Measurements from ENCODE around the gene STBD1. TPM values are rescaled to one million over a fixed set of nuclear protein-coding genes. Genes with fewer than 3 reads are reported as not detected.
"Not testable (repeated sequence)": the region's sequence is repeated elsewhere in the genome, so short reads cannot be mapped to it uniquely, and the experiment has no call there.

The STBD1 gene
- polyA plus RNA-seq, 1 donor from 2014 or later, result not detected

DNA sequence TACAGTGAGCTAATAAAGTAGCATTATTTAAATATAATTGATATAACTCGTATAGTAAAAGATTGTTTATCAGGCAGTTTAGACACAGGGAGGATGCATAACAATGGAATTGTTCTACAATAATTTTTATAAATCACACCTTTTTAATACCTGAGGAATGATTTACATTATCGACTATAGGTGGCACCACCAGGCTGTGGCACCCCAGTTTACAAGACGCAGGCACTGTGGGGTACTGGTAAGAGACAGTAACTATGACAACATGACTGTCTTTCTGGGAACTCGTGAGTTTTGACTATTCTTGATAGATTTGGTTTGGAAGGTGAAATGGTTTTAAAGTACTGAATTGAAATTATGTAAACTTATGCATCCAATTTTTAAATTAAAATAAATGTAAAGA is 27.1 kb upstream of the STBD1 start:
- Histone ChIP-seq H2AFZ (ENCODE audit: low read depth, low read length) (no peak overlapping the region), H4K20me1 (ENCODE audit: insufficient read depth) (no peaks in the 10 kb centered on the region), H3K36me3 (ENCODE audit: insufficient read depth, low read length) (no peaks in the 10 kb centered on the region), H3K27me3 (ENCODE audit: insufficient read depth, low read depth, low read length) (no peaks in the 10 kb centered on the region), H3F3A (ENCODE audit: insufficient read depth, low read length, poor library complexity, severe bottlenecking) (no peaks in the 10 kb centered on the region), H3K4me3 (ENCODE audit: low read length) (no peak overlapping the region), H3K9me2 (ENCODE audit: insufficient read depth, low read length) (no peaks in the 10 kb centered on the region), H3K4me2 (ENCODE audit: low read length) (no peak overlapping the region), H3K9me3 (ENCODE audit: low read length) (no peaks in the 10 kb centered on the region), H3K79me2 (replicated peaks; ENCODE audit: insufficient read depth, low read length) (no peaks in the 10 kb centered on the region), H3K27ac (ENCODE audit: low read length) (no peak overlapping the region), H3K9ac (ENCODE audit: low read length) (no peak overlapping the region)
- TF ChIP-seq CTCF (IDR thresholded peaks at IDR 0.05; ENCODE audit: poor library complexity, severe bottlenecking) (no peak), EP300 (conservative IDR thresholded peaks at IDR 0.05; ENCODE audit: poor library complexity, severe bottlenecking) (no peak), MXI1 (conservative IDR thresholded peaks at IDR 0.05; ENCODE audit: poor library complexity, severe bottlenecking) (no peak), RAD21 (conservative IDR thresholded peaks at IDR 0.05) (no peak), SMC3 (conservative IDR thresholded peaks at IDR 0.05; ENCODE audit: poor library complexity) (no peak), TAF1 (IDR thresholded peaks at IDR 0.05; ENCODE audit: low read depth) (no peak), POLR2AphosphoS5 (IDR thresholded peaks at IDR 0.05) (no peak), EZH2 (IDR thresholded peaks at IDR 0.05; ENCODE audit: borderline replicate concordance, insufficient read depth, low read length, poor library complexity, severe bottlenecking) (no peak)
- TF ChIP-seq, protein P1, sequence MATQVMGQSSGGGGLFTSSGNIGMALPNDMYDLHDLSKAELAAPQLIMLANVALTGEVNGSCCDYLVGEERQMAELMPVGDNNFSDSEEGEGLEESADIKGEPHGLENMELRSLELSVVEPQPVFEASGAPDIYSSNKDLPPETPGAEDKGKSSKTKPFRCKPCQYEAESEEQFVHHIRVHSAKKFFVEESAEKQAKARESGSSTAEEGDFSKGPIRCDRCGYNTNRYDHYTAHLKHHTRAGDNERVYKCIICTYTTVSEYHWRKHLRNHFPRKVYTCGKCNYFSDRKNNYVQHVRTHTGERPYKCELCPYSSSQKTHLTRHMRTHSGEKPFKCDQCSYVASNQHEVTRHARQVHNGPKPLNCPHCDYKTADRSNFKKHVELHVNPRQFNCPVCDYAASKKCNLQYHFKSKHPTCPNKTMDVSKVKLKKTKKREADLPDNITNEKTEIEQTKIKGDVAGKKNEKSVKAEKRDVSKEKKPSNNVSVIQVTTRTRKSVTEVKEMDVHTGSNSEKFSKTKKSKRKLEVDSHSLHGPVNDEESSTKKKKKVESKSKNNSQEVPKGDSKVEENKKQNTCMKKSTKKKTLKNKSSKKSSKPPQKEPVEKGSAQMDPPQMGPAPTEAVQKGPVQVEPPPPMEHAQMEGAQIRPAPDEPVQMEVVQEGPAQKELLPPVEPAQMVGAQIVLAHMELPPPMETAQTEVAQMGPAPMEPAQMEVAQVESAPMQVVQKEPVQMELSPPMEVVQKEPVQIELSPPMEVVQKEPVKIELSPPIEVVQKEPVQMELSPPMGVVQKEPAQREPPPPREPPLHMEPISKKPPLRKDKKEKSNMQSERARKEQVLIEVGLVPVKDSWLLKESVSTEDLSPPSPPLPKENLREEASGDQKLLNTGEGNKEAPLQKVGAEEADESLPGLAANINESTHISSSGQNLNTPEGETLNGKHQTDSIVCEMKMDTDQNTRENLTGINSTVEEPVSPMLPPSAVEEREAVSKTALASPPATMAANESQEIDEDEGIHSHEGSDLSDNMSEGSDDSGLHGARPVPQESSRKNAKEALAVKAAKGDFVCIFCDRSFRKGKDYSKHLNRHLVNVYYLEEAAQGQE (IDR thresholded peaks at IDR 0.05; ENCODE audit: borderline replicate concordance), result no peak

- H3K27ac ChIP-seq (ENCODE audit: low read length), result no peak overlapping the region
- H3K27me3 ChIP-seq (ENCODE audit: insufficient read depth, low read depth, low read length), result no peaks in the 10 kb centered on the region
- H3K4me2 ChIP-seq (ENCODE audit: low read length), result no peak overlapping the region
- H3K9ac ChIP-seq (ENCODE audit: low read length), result no peak overlapping the region
- no peaks in the 10 kb centered on the region for H4K20me1 ChIP-seq (ENCODE audit: insufficient read depth)
- H3K4me3 ChIP-seq (ENCODE audit: low read length), result no peak overlapping the region
- H2AFZ ChIP-seq (ENCODE audit: low read depth, low read length), result no peak overlapping the region
- no peaks in the 10 kb centered on the region for H3K36me3 ChIP-seq (ENCODE audit: insufficient read depth, low read length)
- H3K9me3 ChIP-seq (ENCODE audit: low read length), result no peaks in the 10 kb centered on the region
- no peaks in the 10 kb centered on the region for H3K9me2 ChIP-seq (ENCODE audit: insufficient read depth, low read length)
- no peaks in the 10 kb centered on the region for H3F3A ChIP-seq (ENCODE audit: insufficient read depth, low read length, poor library complexity, severe bottlenecking)
- H3K79me2 ChIP-seq (replicated peaks; ENCODE audit: insufficient read depth, low read length), result no peaks in the 10 kb centered on the region
- TF ChIP-seq, protein P1 (IDR thresholded peaks at IDR 0.05; ENCODE audit: borderline replicate concordance), result no peak
- no peak for TF ChIP-seq MXI1 (conservative IDR thresholded peaks at IDR 0.05; ENCODE audit: poor library complexity, severe bottlenecking)
- no peak for TF ChIP-seq EZH2 (IDR thresholded peaks at IDR 0.05; ENCODE audit: borderline replicate concordance, insufficient read depth, low read length, poor library complexity, severe bottlenecking)
- TF ChIP-seq EP300 (conservative IDR thresholded peaks at IDR 0.05; ENCODE audit: poor library complexity, severe bottlenecking), result no peak
Measured at GRCh38 chr4:76280488-76281441, 25.8 kb upstream of the STBD1 start.

DNA sequence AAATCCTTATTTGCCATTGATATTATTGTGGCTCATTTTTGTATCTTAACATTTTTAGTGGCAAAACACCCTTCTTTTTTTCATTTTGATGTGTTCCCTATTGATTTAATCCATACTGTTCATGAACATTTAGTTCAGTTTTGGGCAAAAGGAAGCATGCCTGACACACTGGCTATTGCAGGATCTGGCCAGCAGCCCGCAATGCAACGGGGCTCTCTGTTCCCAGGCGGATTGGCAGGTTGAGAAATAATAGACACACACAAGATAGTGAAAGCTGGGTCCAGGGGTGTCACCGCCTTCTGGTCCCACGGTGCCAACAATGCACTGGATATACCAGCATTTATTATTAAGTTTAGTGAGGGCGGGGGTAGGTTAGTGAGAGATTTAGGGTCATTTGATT is 24.9 kb upstream of the STBD1 start:
- H3K27ac ChIP-seq (ENCODE audit: low read length); H3K9ac ChIP-seq (ENCODE audit: low read length); H3K36me3 ChIP-seq (ENCODE audit: insufficient read depth, low read length); H3K27me3 ChIP-seq (ENCODE audit: insufficient read depth, low read depth, low read length); H4K20me1 ChIP-seq (ENCODE audit: insufficient read depth); H3K9me3 ChIP-seq (ENCODE audit: low read length); H3F3A ChIP-seq (ENCODE audit: insufficient read depth, low read length, poor library complexity, severe bottlenecking); H3K4me2 ChIP-seq (ENCODE audit: low read length); H3K4me3 ChIP-seq (ENCODE audit: low read length); H2AFZ ChIP-seq (ENCODE audit: low read depth, low read length); H3K9me2 ChIP-seq (ENCODE audit: insufficient read depth, low read length); H3K79me2 ChIP-seq (replicated peaks; ENCODE audit: insufficient read depth, low read length): not testable (repeated sequence)
